Adrenal gland (tissue), 12 donors: ENCODE measurements around the gene SLC38A11. TPM values are rescaled to one million over a fixed set of nuclear protein-coding genes. Genes with fewer than 3 reads are reported as not detected.

Source experiments
- DNase-seq, 7 donors: peaks; one replicate each; pipeline ENCODE4 v3.0.0-alpha.2; 2019 to 2020
- H3K27ac ChIP-seq, 5 donors: fragments of 200-600 bp; sonication (generic) in 4 of 5; 1 replicate in 3 of 5; 2 replicates in 2 of 5; pipeline versions ENCODE4 v1.5.1 to v1.8.0; 2016 to 2020; ENCODE audit warnings: mild to moderate bottlenecking in 1 of 5
- H3K27me3 ChIP-seq: fragments of 200-600 bp; 2 replicates; pipeline ENCODE4 v1.8.0; 2021
- H3K36me3 ChIP-seq, 2 donors: fragments of 200-600 bp; replicated peaks in 1 of 2; 1 replicate in 1 of 2; 2 replicates in 1 of 2; pipeline versions ENCODE4 v1.5.1 to v1.8.0; 2018 to 2022
- H3K4me1 ChIP-seq, 2 donors: fragments of 200-600 bp; replicated peaks in 1 of 2; 1 replicate in 1 of 2; 2 replicates in 1 of 2; pipeline versions ENCODE4 v1.5.1 to v1.8.0; 2018 to 2021
- H3K4me3 ChIP-seq, 4 donors: fragments of 200-600 bp; sonication (generic) in 3 of 4; one replicate each; pipeline ENCODE4 v1.5.1; 2016 to 2018
- H3K9me3 ChIP-seq, 3 donors: fragments of 200-600 bp; sonication (generic) in 1 of 3; replicated peaks in 1 of 3; 1 replicate in 2 of 3; 2 replicates in 1 of 3; pipeline versions ENCODE4 v1.5.1 to v1.8.0; 2016 to 2021
- CTCF ChIP-seq, 6 experiments: fragments of 450-650 bp in 4 of 6; fragments of 200-600 bp in 2 of 6; sonication (generic) in 1 of 6; IDR thresholded peaks; 1 replicate in 5 of 6; 2 replicates in 1 of 6; pipeline versions ENCODE4 v1.5.1 to v1.8.0; 2016 to 2021; ENCODE audit warnings: antibody characterized with exemption in 6 of 6, mild to moderate bottlenecking in 2 of 6, moderate library complexity in 1 of 6
- POLR2A ChIP-seq, 2 donors: fragments of 450-650 bp; IDR thresholded peaks; one replicate each; pipeline ENCODE4 v1.6.1; 2017; ENCODE audit warnings: antibody characterized with exemption in 2 of 2, mild to moderate bottlenecking in 2 of 2, moderate library complexity in 1 of 2
- WGBS, 4 donors: extraction: QIAGEN DNeasy Blood & Tissue Kit in 2 of 4; methylation state at CpG; one replicate each; pipeline versions ENCODE4 v1.1.5 to v1.1.7; 2013 to 2017; 5-methylcytosine and 5-hydroxymethylcytosine counted together
- intact Hi-C, 2 donors: fragments of 100-400 bp; cut with DNase I; formaldehyde crosslinking; loops; one replicate each; pipeline versions ENCODE4 v1.14.1 to v1.15.0; 2022 to 2023
- polyA plus RNA-seq, 3 donors: library from polyadenylated mRNA; stranded (reverse); fragments of 200-250 nt in 2 of 3; fragments of 350-450 nt in 1 of 3; fragmentation: Illumina TruSeq in 1 of 3; extraction: RNeasy Lipid Tissue Mini Kit (QIAGEN cat#74804) in 1 of 3; gene quantifications; one replicate each; pipeline ENCODE4 v1.2.3, GENCODE V29; 2013 to 2014
- total RNA-seq, 9 donors: library from RNA; depleted of rRNA in 4 of 9; stranded (reverse); fragments of >200 nt in 4 of 9; fragments of 120-200 nt in 1 of 9; fragmentation: NEBNext Ultra II Directional in 1 of 9; extraction: Animal tissue kit (Norgen Biotek cat#: 25700) in 1 of 9; gene quantifications; one replicate each; pipeline versions ENCODE4 v1.1.0 to v1.2.4, GENCODE V29; 2013 to 2023
- donor health status: healthy with polysubstance abuse.
- donor health status: Bipolar disorder and iron deficiency.
- donor health status: DM: yes; HTN: yes; CAD: no.
- donor health status: DM: no; HTN: no; CAD: no.
- donor health status: DM: no; HTN: no; CAD: no.
- donor health status: DM: yes; HTN: yes; CAD: no.

Gene SLC38A11
- total and polyA plus RNA-seq, 12 donors = 0.39 to 36.9 (median 2.0) TPM; not detected in 2

DNA sequence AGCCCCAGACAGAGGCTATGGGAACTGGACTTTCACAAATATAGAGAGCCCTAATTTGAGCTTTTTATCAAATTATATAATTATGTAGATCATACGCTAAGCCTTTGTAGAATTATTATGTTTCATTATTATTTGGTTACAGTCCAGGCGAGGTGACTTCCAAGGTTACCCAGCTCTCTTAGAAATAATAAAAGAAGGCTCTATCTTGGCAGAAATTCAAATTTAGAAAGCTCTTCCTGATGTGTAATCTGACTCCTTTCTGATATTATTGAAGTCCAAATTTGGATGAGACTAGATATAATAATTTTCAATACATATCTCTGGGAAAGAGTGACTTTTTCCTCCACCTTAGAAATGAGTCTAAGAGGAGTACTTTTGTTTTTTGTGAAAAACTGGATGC lies 4.8 kb upstream of the SLC38A11 start:
- no peak for TF ChIP-seq CTCF (IDR thresholded peaks at IDR 0.05)
- TF ChIP-seq POLR2A (IDR thresholded peaks at IDR 0.05) = no peak
- intact Hi-C loops = no loop called here
- no peaks in the 10 kb centered on the region for H3K36me3 ChIP-seq
- H3K9me3 ChIP-seq = no peaks in the 10 kb centered on the region
- H3K4me1 ChIP-seq = no peaks in the 10 kb centered on the region
- H3K27ac ChIP-seq = no peak overlapping the region
- H3K27me3 ChIP-seq = no peaks in the 10 kb centered on the region
- DNase-seq = no peak
- 20 to 25% (median 21%) methylated on average over 2 of the region's 2 CpGs for WGBS, 4 donors
- no peak overlapping the region for H3K4me3 ChIP-seq

DNA sequence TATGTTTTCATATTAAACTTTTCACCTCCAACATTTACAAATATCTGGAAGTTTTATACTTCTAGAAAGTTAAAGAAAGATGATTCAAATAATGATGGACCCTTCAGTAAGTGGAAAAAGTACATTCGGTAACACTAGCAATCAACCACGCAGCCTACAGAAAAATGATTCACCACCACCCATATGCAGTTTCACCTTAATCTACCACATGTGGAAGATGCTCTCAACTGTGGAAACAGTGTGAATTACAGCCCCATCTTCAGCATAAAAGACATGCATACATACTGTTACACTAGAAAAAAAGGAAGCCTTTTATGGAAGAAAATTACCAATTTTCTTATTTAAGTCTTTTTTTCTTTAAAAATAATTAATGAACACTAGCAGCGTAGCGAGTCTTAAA lies 1.1 kb downstream of the SLC38A11 start:
- WGBS, 4 donors = 88 to 95% (median 94%) methylated on average over 4 of the region's 4 CpGs
- no peaks in the 10 kb centered on the region for H3K36me3 ChIP-seq
- H3K4me1 ChIP-seq = no peaks in the 10 kb centered on the region
- H3K27ac ChIP-seq = no peak overlapping the region
- H3K27me3 ChIP-seq = no peaks in the 10 kb centered on the region
- intact Hi-C loops = no loop called here
- no peaks in the 10 kb centered on the region for H3K9me3 ChIP-seq
- TF ChIP-seq POLR2A (IDR thresholded peaks at IDR 0.05) (no peak), CTCF (IDR thresholded peaks at IDR 0.05) (no peak)
- no peak for DNase-seq
- no peak overlapping the region for H3K4me3 ChIP-seq

GRCh38 chr2:164953279-164953678 lies 2.0 kb downstream of the SLC38A11 start:
- Histone ChIP-seq H3K4me3 (no peak overlapping the region), H3K27me3 (no peaks in the 10 kb centered on the region), H3K9me3 (no peaks in the 10 kb centered on the region), H3K4me1 (no peaks in the 10 kb centered on the region), H3K27ac (no peak overlapping the region), H3K36me3 (no peaks in the 10 kb centered on the region)
- TF ChIP-seq POLR2A (IDR thresholded peaks at IDR 0.05) (no peak), CTCF (IDR thresholded peaks at IDR 0.05) (no peak)
- 54 to 88% (median 71%) methylated on average over 3 of the region's 3 CpGs for WGBS, 4 donors
- DNase-seq = no peak
- intact Hi-C loops = no loop called here

- H3K27ac ChIP-seq = no peak overlapping the region
- no peaks in the 10 kb centered on the region for H3K36me3 ChIP-seq
- TF ChIP-seq CTCF (IDR thresholded peaks at IDR 0.05) (no peak), POLR2A (IDR thresholded peaks at IDR 0.05) (no peak)
- no peaks in the 10 kb centered on the region for H3K27me3 ChIP-seq
- DNase-seq = no peak
- intact Hi-C loops = no loop called here
- WGBS, 4 donors = 74 to 84% (median 81%) methylated on average over 8 of the region's 8 CpGs
- H3K9me3 ChIP-seq = no peaks in the 10 kb centered on the region
- H3K4me1 ChIP-seq = no peaks in the 10 kb centered on the region
- H3K4me3 ChIP-seq = no peak overlapping the region
Observed at GRCh38 chr2:164952057-164952702, 3.1 kb downstream of the SLC38A11 start.
